GM23248 (cell line): ENCODE measurements around the gene SNX22. TPM values are rescaled to one million over a fixed set of nuclear protein-coding genes. Genes with fewer than 3 reads are reported as not detected.

ENCODE experiments used
- DNase-seq: peaks from one replicate; pipeline ENCODE4 v3.0.0-alpha.2; 2015
- H2AFZ ChIP-seq: fragments of 200-600 bp; sonication (generic); 2 replicates; pipeline ENCODE4 v1.6.1; 2016; ENCODE audit warnings: antibody characterized with exemption
- H3F3A ChIP-seq: fragments of 200-600 bp; sonication (generic); 2 replicates; pipeline ENCODE4 v1.6.1; 2016; ENCODE audit warnings: mild to moderate bottlenecking, antibody characterized with exemption, mixed run types; ENCODE audit not compliant: insufficient read depth
- H3K27ac ChIP-seq: fragments of 200-600 bp; sonication (generic); 2 replicates; pipeline ENCODE4 v1.5.1; 2016; ENCODE audit warnings: mild to moderate bottlenecking
- H3K27me3 ChIP-seq: fragments of 200-600 bp; sonication (generic); replicated peaks from 2 replicates; pipeline ENCODE4 v1.6.1; 2016; ENCODE audit warnings: mild to moderate bottlenecking; ENCODE audit not compliant: insufficient read depth
- H3K36me3 ChIP-seq: fragments of 200-600 bp; sonication (generic); 2 replicates; pipeline ENCODE4 v1.6.1; 2016; ENCODE audit warnings: low read depth, mild to moderate bottlenecking
- H3K4me1 ChIP-seq: fragments of 200-600 bp; sonication (generic); 2 replicates; pipeline ENCODE4 v1.6.1; 2016; ENCODE audit warnings: mild to moderate bottlenecking; ENCODE audit not compliant: insufficient read depth
- H3K4me2 ChIP-seq: fragments of 200-600 bp; sonication (generic); one replicate; pipeline ENCODE4 v1.6.1; 2016; ENCODE audit warnings: mild to moderate bottlenecking; ENCODE audit not compliant: unreplicated experiment
- H3K4me3 ChIP-seq: fragments of 200-600 bp; sonication (generic); 2 replicates; pipeline ENCODE4 v1.5.1; 2016; ENCODE audit warnings: mild to moderate bottlenecking
- H3K79me2 ChIP-seq: fragments of 200-600 bp; sonication (generic); 2 replicates; pipeline ENCODE4 v1.6.1; 2016; ENCODE audit warnings: mild to moderate bottlenecking; ENCODE audit not compliant: insufficient read depth
- H3K9ac ChIP-seq: fragments of 200-600 bp; sonication (generic); 2 replicates; pipeline ENCODE4 v1.6.1; 2016; ENCODE audit warnings: mild to moderate bottlenecking
- H3K9me2 ChIP-seq: fragments of 200-600 bp; sonication (generic); 2 replicates; pipeline ENCODE4 v1.6.1; 2016; ENCODE audit warnings: mixed run types, mild to moderate bottlenecking, moderate library complexity; ENCODE audit not compliant: insufficient read depth
- H3K9me3 ChIP-seq: fragments of 200-600 bp; sonication (generic); one replicate; pipeline ENCODE4 v1.6.1; 2017; ENCODE audit warnings: low read depth
- H4K20me1 ChIP-seq: fragments of 200-600 bp; sonication (generic); 2 replicates; pipeline ENCODE4 v1.6.0; 2016; ENCODE audit not compliant: insufficient read depth
- EZH2 ChIP-seq: fragments of 200-600 bp; sonication (generic); IDR thresholded peaks from 2 replicates; pipeline ENCODE4 v1.6.1; 2018; ENCODE audit warnings: antibody characterized with exemption, mild to moderate bottlenecking; ENCODE audit not compliant: insufficient read depth, poor library complexity, severe bottlenecking
- EZH2phosphoT487 ChIP-seq: fragments of 200-600 bp; sonication (generic); IDR thresholded peaks from 2 replicates; pipeline ENCODE4 v1.6.1; 2018; ENCODE audit warnings: antibody characterized with exemption, moderate library complexity, mild to moderate bottlenecking, low read depth; ENCODE audit not compliant: insufficient read depth
- WGBS, 2 experiments: methylation state at CpG; one replicate each; pipeline ENCODE4 v1.1.6; 2015 to 2017; ENCODE audit warnings: low lambda C conversion rate in 2 of 2, low coverage in 1 of 2; ENCODE audit errors: missing lambda C conversion rate in 2 of 2; 5-methylcytosine and 5-hydroxymethylcytosine counted together
- in situ Hi-C: fragments of 300-500 bp; cut with MboI; formaldehyde crosslinking; loops from 2 replicates; pipeline ENCODE4 v1.15.0; 2020
- polyA plus RNA-seq: library from polyadenylated mRNA; unstranded; fragments of >200 nt; fragmentation: Nextera tagmentation; extraction: Ambion mirVana; gene quantifications from 2 replicates; pipeline ENCODE4 v1.2.1, GENCODE V29; 2016
- total RNA-seq: library from RNA; depleted of rRNA; stranded (reverse); fragments of >200 nt; shearing (Covaris generic); gene quantifications from 2 replicates; pipeline ENCODE4 v1.2.3, GENCODE V29; 2014

SNX22 gene
- total and polyA plus RNA-seq, 2 experiments from 2014 or later = 0.66 TPM; not detected in 1

DNA sequence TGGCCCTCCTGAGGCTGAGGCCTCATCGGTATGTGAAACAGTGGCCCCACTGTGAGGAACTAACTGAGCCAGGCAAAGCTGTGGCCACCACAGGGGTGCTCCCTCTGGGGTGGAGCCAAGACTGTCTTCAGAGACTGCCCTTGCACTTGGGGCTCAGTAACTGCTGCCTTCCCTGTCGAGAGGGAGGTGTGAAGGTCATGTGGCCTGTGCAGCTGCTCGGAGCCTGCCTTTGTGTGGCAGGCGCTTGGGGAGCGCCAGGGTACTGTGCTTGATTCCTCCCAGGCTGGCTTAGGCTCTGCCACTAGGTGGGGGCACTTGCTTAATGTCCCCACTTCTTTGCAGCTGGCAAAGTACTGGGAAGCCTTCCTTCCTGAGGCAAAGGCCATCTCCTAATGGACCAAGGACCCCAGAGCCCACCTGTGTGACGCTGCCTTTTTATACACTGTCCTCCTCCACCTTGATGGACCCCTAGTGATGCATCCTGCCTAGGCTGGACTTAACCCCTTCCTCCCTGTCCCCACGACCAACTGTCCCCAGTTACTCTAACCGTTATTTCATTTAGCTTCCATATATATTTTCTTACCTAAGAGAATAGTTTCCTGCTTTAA, 14.2 kb upstream of the SNX22 start:
- H3K79me2 ChIP-seq = no peaks in the 10 kb centered on the region
- H2AFZ ChIP-seq = no peak overlapping the region
- H3K9ac ChIP-seq = no peak overlapping the region
- H3K27me3 ChIP-seq = no peaks in the 10 kb centered on the region
- H3K27ac ChIP-seq = no peak overlapping the region
- no peaks in the 10 kb centered on the region for H3F3A ChIP-seq
- H3K4me2 ChIP-seq = no peak overlapping the region
- H3K4me3 ChIP-seq = no peak overlapping the region
- H3K4me1 ChIP-seq = no peaks in the 10 kb centered on the region
- H4K20me1 ChIP-seq = no peaks in the 10 kb centered on the region
- peaks cover 35% of the 10 kb centered on the region for H3K36me3 ChIP-seq
- in situ Hi-C loops = no loop called here
- 68 to 71% methylated on average over 8 of the region's 8 CpGs for WGBS, 2 experiments
- no peak for TF ChIP-seq EZH2phosphoT487
- no peak for TF ChIP-seq EZH2
- no peaks in the 10 kb centered on the region for H3K9me3 ChIP-seq
- no peaks in the 10 kb centered on the region for H3K9me2 ChIP-seq
- no peak for DNase-seq

DNA sequence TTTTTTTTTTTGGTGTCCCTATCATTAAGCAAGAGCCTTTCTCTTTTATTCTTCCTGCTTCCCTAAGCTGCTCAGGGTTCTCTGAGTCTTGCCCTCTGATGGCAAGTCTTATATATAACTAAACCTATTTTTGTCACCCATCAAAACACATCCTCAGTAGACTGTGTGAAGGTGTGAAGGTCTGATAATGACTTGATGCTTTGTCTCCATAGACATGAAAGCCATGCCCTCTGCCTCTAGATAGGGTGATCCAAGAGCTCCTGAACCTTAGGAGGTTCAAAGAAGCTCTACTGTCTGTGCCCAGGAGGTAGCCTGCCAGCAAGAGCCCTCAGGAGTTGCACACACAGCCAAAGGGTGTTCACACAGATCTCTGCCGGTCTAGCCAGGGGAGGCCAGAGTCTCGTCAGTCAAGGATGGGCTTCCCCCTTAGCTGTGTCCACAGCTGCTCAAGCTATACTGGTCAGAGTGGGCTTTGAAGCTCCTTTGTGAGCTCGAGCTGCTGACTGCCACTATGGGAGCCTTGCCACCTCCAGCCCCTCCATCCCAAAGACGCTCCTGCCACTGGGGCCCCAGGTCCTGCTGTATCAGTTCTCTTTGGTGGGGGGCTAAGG, 13.1 kb upstream of the SNX22 start:
- Histone ChIP-seq H3K9ac (no peak overlapping the region), H3K4me3 (no peak overlapping the region), H3K27ac (no peak overlapping the region), H4K20me1 (no peaks in the 10 kb centered on the region), H3K27me3 (no peaks in the 10 kb centered on the region), H3K9me3 (no peaks in the 10 kb centered on the region), H3K36me3 (peaks cover 33% of the 10 kb centered on the region), H3K79me2 (no peaks in the 10 kb centered on the region), H3F3A (no peaks in the 10 kb centered on the region), H3K4me1 (no peaks in the 10 kb centered on the region), H3K9me2 (no peaks in the 10 kb centered on the region), H2AFZ (no peak overlapping the region), H3K4me2 (no peak overlapping the region)
- TF ChIP-seq EZH2 (no peak), EZH2phosphoT487 (no peak)
- WGBS, 2 experiments = 70 to 72% methylated on average over 4 of the region's 4 CpGs
- DNase-seq = no peak
- in situ Hi-C loops = no loop called here

DNA sequence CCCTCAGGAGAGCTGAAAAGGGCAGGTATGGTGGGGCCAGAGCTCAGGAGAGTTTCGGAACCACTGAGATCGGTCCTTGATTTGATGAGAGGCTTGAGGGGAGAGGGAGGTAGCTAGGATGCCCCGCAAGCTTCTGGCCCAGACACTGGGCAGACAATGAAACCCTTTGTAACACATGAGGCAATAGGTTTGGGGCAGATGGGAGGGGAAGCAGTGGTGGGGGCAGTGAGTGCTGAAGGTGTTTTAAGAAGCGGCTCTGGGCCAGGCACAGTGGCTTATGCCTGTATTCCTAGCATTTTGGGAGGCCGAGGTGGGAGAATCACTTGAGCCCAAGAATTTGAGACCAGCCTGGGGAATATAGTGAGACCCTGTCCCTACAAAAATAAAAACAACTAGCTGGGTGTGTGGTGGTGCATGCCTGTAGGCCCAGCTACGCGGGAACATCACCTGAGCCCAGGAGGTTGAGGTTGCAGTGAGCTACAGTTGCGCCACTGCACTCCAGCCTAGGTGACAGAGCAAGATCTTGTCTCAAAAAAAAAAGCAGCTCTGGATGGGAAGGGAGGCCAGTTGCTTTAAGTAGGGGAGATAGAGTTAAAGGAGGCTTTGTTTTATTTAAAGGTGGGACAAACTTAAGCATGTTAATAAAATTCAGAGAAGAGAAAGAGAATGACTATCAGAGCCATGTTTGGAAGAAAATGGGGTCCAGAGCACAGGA, 9.6 kb upstream of the SNX22 start:
- DNase-seq = no peak
- Histone ChIP-seq H2AFZ (no peak overlapping the region), H3K9me3 (no peaks in the 10 kb centered on the region), H3K4me2 (no peak overlapping the region), H4K20me1 (no peaks in the 10 kb centered on the region), H3F3A (no peaks in the 10 kb centered on the region), H3K27me3 (no peaks in the 10 kb centered on the region), H3K27ac (no peak overlapping the region), H3K79me2 (no peaks in the 10 kb centered on the region), H3K9ac (no peak overlapping the region), H3K36me3 (peaks cover 23% of the 10 kb centered on the region), H3K4me3 (no peak overlapping the region), H3K9me2 (no peaks in the 10 kb centered on the region), H3K4me1 (no peaks in the 10 kb centered on the region)
- no peak for TF ChIP-seq EZH2phosphoT487
- no peak for TF ChIP-seq EZH2
- WGBS, 2 experiments = 94 to 98% methylated on average over 8 of the region's 8 CpGs
- in situ Hi-C loops = no loop called here

DNA sequence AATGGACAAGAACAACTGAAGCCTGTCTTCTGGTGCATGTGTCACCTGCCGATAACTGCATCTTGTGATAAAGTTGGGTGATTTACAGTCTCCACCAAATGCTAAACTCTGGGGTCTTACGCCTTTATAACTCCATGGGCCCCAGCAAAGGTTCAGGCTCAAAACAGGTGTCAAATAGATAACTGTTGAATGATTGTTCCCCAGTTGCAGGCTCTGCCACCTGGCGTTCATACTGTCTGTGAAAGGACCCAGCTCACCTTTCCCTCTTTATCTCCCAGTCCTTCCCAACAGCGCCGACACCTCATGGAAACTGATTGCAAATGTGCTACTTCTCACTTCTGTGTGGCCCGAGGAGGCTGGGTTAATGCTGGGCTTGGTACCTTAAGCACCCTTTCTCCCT, 8.3 kb upstream of the SNX22 start:
- H2AFZ ChIP-seq = no peak overlapping the region
- H3K27ac ChIP-seq = no peak overlapping the region
- in situ Hi-C loops = no loop called here
- H3F3A ChIP-seq = no peaks in the 10 kb centered on the region
- H3K36me3 ChIP-seq = peaks cover 16% of the 10 kb centered on the region; the same call in 1 of the 2 replicates
- H3K9ac ChIP-seq = no peak overlapping the region
- H3K9me3 ChIP-seq = no peaks in the 10 kb centered on the region
- H3K79me2 ChIP-seq = no peaks in the 10 kb centered on the region
- no peak overlapping the region for H3K4me2 ChIP-seq
- H3K9me2 ChIP-seq = no peaks in the 10 kb centered on the region
- TF ChIP-seq EZH2 (no peak), EZH2phosphoT487 (no peak)
- 97 to 98% methylated on average over 6 of the region's 6 CpGs for WGBS, 2 experiments
- no peak for DNase-seq
- H3K27me3 ChIP-seq = no peaks in the 10 kb centered on the region
- H3K4me1 ChIP-seq = no peaks in the 10 kb centered on the region
- H3K4me3 ChIP-seq = no peak overlapping the region
- no peaks in the 10 kb centered on the region for H4K20me1 ChIP-seq
